Endothelial cell of umbilical vein (primary cell): Measurements from ENCODE around the gene FILIP1L. TPM values are rescaled to one million over a fixed set of nuclear protein-coding genes. Genes with fewer than 3 reads are reported as not detected.

Experiments
- BruUV-seq: library from RNA; stranded (reverse); fragments of 400-500 nt; replicated peaks from 2 replicates; lab custom pipeline; 2021; lab: Mats Ljungman, UMichigan
- CTCF ChIA-PET: fragments of 300-600, 350-600 bp; sonication (Branson Sonifier 250); formaldehyde crosslinking; loops from one replicate; lab custom pipeline; 2021; ENCODE audit warnings: antibody characterized with exemption, inconsistent platforms; lab: Charles Lee
- POLR2A ChIA-PET: fragments of 300-600, 350-600 bp; sonication (Branson Sonifier 250); formaldehyde crosslinking; loops from one replicate; lab custom pipeline; 2021; ENCODE audit warnings: antibody characterized with exemption, inconsistent platforms; lab: Charles Lee
- DNase-seq: peaks from one replicate; pipeline ENCODE4 v3.0.0-alpha.2; 2011; ENCODE audit warnings: low read depth, low spot score
- FAIRE-seq: peaks from 2 replicates; lab custom pipeline; 2011; peaks lifted over from hg19 to GRCh38; lab: Jason Lieb, UNC
- H2AFZ ChIP-seq: 2 replicates; pipeline ENCODE4 v1.6.0; 2012; ENCODE audit warnings: low read depth, low read length, control low read depth, inconsistent platforms
- H3K27ac ChIP-seq: 2 replicates; pipeline ENCODE4 v1.5.1; 2011; ENCODE audit warnings: low read depth, mild to moderate bottlenecking, control low read depth, low read length, moderate library complexity; ENCODE audit not compliant: insufficient read depth
- H3K27me3 ChIP-seq, 2 experiments: 2 replicates each; pipeline versions ENCODE4 v1.6.0 to v1.6.1; 2011; ENCODE audit warnings: low read length in 2 of 2, mixed read lengths in 1 of 2; ENCODE audit not compliant: control insufficient read depth in 2 of 2, insufficient read depth in 2 of 2
- H3K36me3 ChIP-seq, 2 experiments: 2 replicates in 1 of 2; 3 replicates in 1 of 2; pipeline ENCODE4 v1.5.1; 2011; ENCODE audit warnings: low read length in 2 of 2, mild to moderate bottlenecking in 1 of 2, moderate library complexity in 1 of 2; ENCODE audit not compliant: control insufficient read depth in 2 of 2, insufficient read depth in 2 of 2; ENCODE audit errors: extremely low read depth in 1 of 2
- H3K4me1 ChIP-seq: 3 replicates; pipeline ENCODE4 v1.5.1; 2011; ENCODE audit warnings: mild to moderate bottlenecking, low read length; ENCODE audit not compliant: control insufficient read depth, insufficient read depth; ENCODE audit errors: extremely low read depth
- H3K4me2 ChIP-seq: 2 replicates; pipeline ENCODE4 v1.6.1; 2011; ENCODE audit warnings: low read length, control low read depth, mixed read lengths; ENCODE audit not compliant: insufficient read depth
- H3K4me3 ChIP-seq, 3 experiments: fragments of 200-600 bp in 1 of 3; sonication (generic), shearing (Covaris generic) in 1 of 3; replicated peaks in 1 of 3; 2 replicates each; pipeline ENCODE4 v1.5.1; 2011 to 2016; ENCODE audit warnings: control low read depth in 3 of 3, low read length in 3 of 3, mild to moderate bottlenecking in 2 of 3, inconsistent platforms in 1 of 3, low read depth in 1 of 3, moderate library complexity in 1 of 3; ENCODE audit not compliant: insufficient read depth in 1 of 3
- H3K79me2 ChIP-seq: 2 replicates; pipeline ENCODE4 v1.6.0; 2012; ENCODE audit warnings: low read length, inconsistent platforms; ENCODE audit not compliant: control insufficient read depth, insufficient read depth
- H3K9ac ChIP-seq: replicated peaks from 2 replicates; pipeline ENCODE3; 2011; ENCODE audit warnings: low read length, control low read depth; ENCODE audit not compliant: insufficient read depth; ENCODE audit errors: extremely low read depth
- H3K9me1 ChIP-seq: replicated peaks from 3 replicates; pipeline ENCODE4 v1.6.0; 2011; ENCODE audit warnings: mild to moderate bottlenecking, low read length; ENCODE audit not compliant: control insufficient read depth, insufficient read depth; ENCODE audit errors: extremely low read depth
- H3K9me3 ChIP-seq: replicated peaks from 2 replicates; pipeline ENCODE4 v1.5.1; 2012; ENCODE audit warnings: low read length, inconsistent platforms; ENCODE audit not compliant: control insufficient read depth, insufficient read depth
- H4K20me1 ChIP-seq: replicated peaks from 2 replicates; pipeline ENCODE3; 2011; ENCODE audit warnings: mild to moderate bottlenecking, low read length; ENCODE audit not compliant: control insufficient read depth, insufficient read depth; ENCODE audit errors: extremely low read depth
- EZH2 ChIP-seq: IDR thresholded peaks from 2 replicates; pipeline ENCODE4 v1.6.1; 2012; ENCODE audit warnings: borderline replicate concordance, low read depth, mild to moderate bottlenecking, moderate library complexity, low read length, inconsistent platforms; ENCODE audit not compliant: severe bottlenecking
- FOS ChIP-seq: IDR thresholded peaks from 2 replicates; pipeline ENCODE4 v1.6.1; 2011; ENCODE audit warnings: mild to moderate bottlenecking, low read length, moderate library complexity, borderline replicate concordance; ENCODE audit not compliant: insufficient read depth
- GATA2 ChIP-seq: IDR thresholded peaks from 2 replicates; pipeline ENCODE4 v1.7.0; 2011; ENCODE audit warnings: low read depth, mild to moderate bottlenecking, moderate library complexity, mixed read lengths, low read length; ENCODE audit not compliant: insufficient read length, insufficient read depth
- JUN ChIP-seq: IDR thresholded peaks from 2 replicates; pipeline ENCODE4 v1.6.1; 2011; ENCODE audit warnings: borderline replicate concordance, low read depth; ENCODE audit not compliant: insufficient read length, insufficient read depth
- MYC ChIP-seq: IDR thresholded peaks from one replicate; pipeline ENCODE4 v1.6.1; 2011; ENCODE audit warnings: mild to moderate bottlenecking, low read depth, low read length
- POLR2A ChIP-seq: IDR thresholded peaks from 2 replicates; pipeline ENCODE4 v1.6.1; 2012; ENCODE audit warnings: low read depth, mild to moderate bottlenecking, control low read depth, low read length
- POLR2AphosphoS5 ChIP-seq: IDR thresholded peaks from 2 replicates; pipeline ENCODE4 v1.6.1; 2012; ENCODE audit warnings: low read depth, mild to moderate bottlenecking, control low read depth, low read length, moderate library complexity; ENCODE audit not compliant: insufficient read depth
- dilution Hi-C: fragments of 300-500 bp; cut with MboI; formaldehyde crosslinking; loops from one replicate; pipeline ENCODE4 v1.15.0; 2019; ENCODE audit warnings: low sequenced_read_pairs; ENCODE audit not compliant: extremely low pct_ligation_motif_present
- intact Hi-C: fragments of 100-400 bp; cut with micrococcal nuclease; formaldehyde crosslinking; loops from one replicate; pipeline ENCODE4 v1.10.0; 2022
- polyA plus RNA-seq, 4 experiments: library from polyadenylated mRNA; depleted of rRNA in 3 of 4; stranded (reverse) in 3 of 4; unstranded in 1 of 4; fragments of >200 nt; gene quantifications; 2 replicates each; pipeline versions ENCODE4 v1.2.1 to v1.2.3, GENCODE V29; 2011 to 2012; ENCODE audit warnings: missing spikeins in 1 of 4
- total RNA-seq: library from RNA; stranded (reverse); gene quantifications from 2 replicates; pipeline ENCODE4 v1.2.3, GENCODE V29; 2021
- TF ChIP-seq, protein P1 (sequence below): IDR thresholded peaks from 2 replicates; pipeline ENCODE4 v1.6.1; 2011; ENCODE audit not compliant: insufficient read depth, insufficient read length
- TF ChIP-seq, protein P2 (sequence below), 2 donors: IDR thresholded peaks; 1 replicate in 1 of 2; 2 replicates in 1 of 2; pipeline ENCODE4 v1.5.1; 2011; ENCODE audit warnings: low read length in 2 of 2, mild to moderate bottlenecking in 2 of 2, moderate library complexity in 2 of 2, control low read depth in 1 of 2, inconsistent platforms in 1 of 2, low read depth in 1 of 2; ENCODE audit not compliant: insufficient read depth in 1 of 2; ENCODE audit errors: extremely low read depth in 1 of 2

Gene FILIP1L
- total and polyA plus RNA-seq, 2 donors (not counting 3 experiments of a cell fraction or from before 2014, with no cell fraction given): 26.0 to 29.9 TPM

DNA sequence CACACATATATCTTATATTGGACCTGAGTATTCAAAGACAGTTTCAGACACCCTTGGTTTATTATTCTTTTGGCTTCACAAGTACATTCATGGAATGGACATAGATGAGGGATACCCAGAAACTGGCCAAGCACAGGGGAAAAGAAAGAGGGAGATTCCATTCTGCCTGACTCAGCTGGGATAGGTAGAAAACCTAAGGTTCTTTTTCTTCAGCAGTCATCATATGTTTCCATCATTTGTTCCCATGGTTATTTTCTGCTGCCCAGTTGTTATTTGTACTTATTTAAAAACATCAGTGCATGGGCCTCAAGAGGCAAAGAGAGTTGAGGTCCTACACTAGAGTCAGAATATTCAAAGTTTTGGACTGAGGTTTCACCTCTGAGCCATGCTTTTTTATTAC is 91.8 kb downstream of the FILIP1L start:
- POLR2A ChIA-PET: no interaction called here
- H3K4me2 ChIP-seq: no peak overlapping the region
- H3K79me2 ChIP-seq: no peaks in the 10 kb centered on the region
- CTCF ChIA-PET: interaction anchor here (0.6 to 1.5 kb wide), 3 partner anchors 19 to 971 kb away, joined by 3 read pairs; no protein-coding TSS in a partner anchor
- dilution Hi-C loops (no loop called here), intact Hi-C loops (no loop called here)
- H3K27ac ChIP-seq: no peak overlapping the region
- no peak for DNase-seq
- FAIRE-seq: no peak
- no peaks in the 10 kb centered on the region for H3K9me3 ChIP-seq
- BruUV-seq: no TSS peak
- H3K4me3 ChIP-seq: no peak overlapping the region
- no peaks in the 10 kb centered on the region for H3K27me3 ChIP-seq
- no peaks in the 10 kb centered on the region for H4K20me1 ChIP-seq
- peaks cover 4% of the 10 kb centered on the region for H3K4me1 ChIP-seq
- H3K9me1 ChIP-seq: no peaks in the 10 kb centered on the region
- H3K36me3 ChIP-seq: no peaks in the 10 kb centered on the region
- no peak overlapping the region for H3K9ac ChIP-seq
- TF ChIP-seq GATA2: no peak
- TF ChIP-seq FOS: no peak
- TF ChIP-seq, protein P1, sequence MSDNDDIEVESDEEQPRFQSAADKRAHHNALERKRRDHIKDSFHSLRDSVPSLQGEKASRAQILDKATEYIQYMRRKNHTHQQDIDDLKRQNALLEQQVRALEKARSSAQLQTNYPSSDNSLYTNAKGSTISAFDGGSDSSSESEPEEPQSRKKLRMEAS: no peak
- TF ChIP-seq MYC: no peak
- TF ChIP-seq, protein P2, sequence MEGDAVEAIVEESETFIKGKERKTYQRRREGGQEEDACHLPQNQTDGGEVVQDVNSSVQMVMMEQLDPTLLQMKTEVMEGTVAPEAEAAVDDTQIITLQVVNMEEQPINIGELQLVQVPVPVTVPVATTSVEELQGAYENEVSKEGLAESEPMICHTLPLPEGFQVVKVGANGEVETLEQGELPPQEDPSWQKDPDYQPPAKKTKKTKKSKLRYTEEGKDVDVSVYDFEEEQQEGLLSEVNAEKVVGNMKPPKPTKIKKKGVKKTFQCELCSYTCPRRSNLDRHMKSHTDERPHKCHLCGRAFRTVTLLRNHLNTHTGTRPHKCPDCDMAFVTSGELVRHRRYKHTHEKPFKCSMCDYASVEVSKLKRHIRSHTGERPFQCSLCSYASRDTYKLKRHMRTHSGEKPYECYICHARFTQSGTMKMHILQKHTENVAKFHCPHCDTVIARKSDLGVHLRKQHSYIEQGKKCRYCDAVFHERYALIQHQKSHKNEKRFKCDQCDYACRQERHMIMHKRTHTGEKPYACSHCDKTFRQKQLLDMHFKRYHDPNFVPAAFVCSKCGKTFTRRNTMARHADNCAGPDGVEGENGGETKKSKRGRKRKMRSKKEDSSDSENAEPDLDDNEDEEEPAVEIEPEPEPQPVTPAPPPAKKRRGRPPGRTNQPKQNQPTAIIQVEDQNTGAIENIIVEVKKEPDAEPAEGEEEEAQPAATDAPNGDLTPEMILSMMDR (IDR thresholded peaks at IDR 0.05; ENCODE audit: extremely low read depth in 1 of 2, insufficient read depth in 1 of 2, low read depth in 1 of 2, low read length in 2 of 2): no peak
- no peak for TF ChIP-seq JUN
- no peak for TF ChIP-seq POLR2A
- TF ChIP-seq EZH2: no peak
- TF ChIP-seq POLR2AphosphoS5: no peak
- H2AFZ ChIP-seq: no peak overlapping the region
